GM19025 (cell line): ENCODE data around the gene LY86.
A peak's percentile ranks its signal among the peaks of the same experiment; 100 is the strongest.

Experiments
- ATAC-seq: cut with Tn5 transposase; IDR thresholded peaks from one replicate; pipeline ENCODE4 v1.9.1; 2021; ENCODE audit warnings: mild to moderate bottlenecking, low read depth, moderate library complexity; ENCODE audit not compliant: unreplicated experiment

LY86 gene

DNA sequence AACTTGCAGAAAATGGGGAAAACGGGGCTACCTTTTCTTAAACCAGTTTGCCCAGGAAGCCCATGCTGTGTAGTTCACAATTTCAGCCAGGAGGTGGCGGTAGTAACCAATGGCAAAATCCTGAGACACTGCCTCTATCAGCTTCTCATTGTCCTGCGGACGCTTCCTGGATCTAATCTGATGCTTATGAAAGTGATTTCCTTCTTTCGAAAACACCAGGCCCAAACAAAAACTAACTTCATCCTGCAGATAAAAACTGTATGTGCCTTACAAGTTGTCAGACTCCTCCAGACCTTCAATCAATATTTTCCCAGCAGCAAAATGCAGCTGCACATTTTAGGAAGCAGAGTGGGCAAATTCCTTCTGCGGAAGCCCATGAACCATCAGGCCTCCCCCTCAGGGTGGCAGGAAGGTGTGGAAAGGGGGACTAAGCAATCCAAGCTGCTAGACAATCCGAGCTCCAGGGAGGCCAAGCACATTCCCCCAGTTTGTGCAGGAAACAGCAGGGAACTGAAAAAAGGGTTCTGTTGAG lies 88.5 kb downstream of the LY86 start:
- no peak for ATAC-seq

- no peak for ATAC-seq
Observed at GRCh38 chr6:6678185-6678671, 89.7 kb downstream of the LY86 start.

GRCh38 chr6:6678811-6679210 lies 90.3 kb downstream of the LY86 start:
- ATAC-seq, result no peak

DNA sequence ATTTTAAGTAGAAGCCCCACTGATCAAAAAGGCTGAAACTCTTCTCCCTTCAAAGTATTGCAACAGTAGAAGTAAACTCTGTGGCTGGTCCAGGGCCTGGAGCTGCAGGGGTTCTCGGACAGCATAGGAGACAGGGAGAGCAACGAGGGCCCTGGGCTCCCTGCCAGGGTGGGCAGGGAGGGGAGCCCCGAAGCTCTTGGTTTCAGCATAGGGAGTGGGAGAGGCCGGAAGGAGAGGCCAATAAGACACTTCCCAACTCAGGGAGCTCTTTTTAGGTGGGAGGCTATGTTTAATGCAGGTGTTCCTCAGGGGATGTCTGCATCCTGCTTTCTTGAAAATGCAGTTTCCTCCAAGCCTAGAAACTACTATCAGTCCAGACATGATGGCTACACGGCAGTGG lies 91.1 kb downstream of the LY86 start:
- ATAC-seq, result no peak

DNA sequence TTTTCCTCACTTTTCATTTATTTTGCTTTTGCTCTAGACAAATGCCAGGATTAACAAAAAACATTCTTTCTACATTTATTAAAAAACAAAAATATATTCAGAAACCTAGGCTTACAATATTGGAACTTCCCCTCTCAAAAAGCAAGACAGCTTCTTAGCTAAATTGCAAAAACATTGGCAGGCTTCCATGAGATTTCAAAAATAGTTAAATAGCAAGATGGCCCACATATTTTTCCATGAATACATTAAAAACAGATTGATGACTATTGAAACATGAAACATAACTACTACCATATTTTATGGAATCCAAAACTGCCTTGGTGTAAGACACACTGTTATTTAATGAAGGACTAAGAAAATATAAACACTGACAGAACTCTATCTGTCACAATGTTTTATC lies 92.0 kb downstream of the LY86 start:
- no peak for ATAC-seq

- no peak for ATAC-seq
Observed at GRCh38 chr6:6681075-6681849, 92.7 kb downstream of the LY86 start.

DNA sequence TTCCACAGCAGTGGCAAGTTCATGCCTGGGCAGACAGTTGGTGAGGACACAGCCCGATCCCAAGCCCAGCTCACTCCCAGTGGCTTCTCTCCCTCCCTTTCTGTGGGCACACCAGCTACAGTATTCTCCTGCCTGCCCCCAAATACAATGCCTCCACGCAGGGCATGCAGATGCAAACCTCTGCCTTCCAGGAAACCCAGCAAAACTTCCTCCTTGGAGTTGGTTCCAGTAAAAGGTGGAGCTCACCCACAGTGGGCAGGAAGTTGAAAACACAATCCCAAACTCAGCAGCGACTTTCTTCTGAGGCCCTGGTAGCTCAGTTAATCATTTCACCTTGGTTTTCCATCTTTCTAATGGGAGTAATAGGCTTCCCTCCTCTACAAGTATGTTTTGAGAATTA lies 93.7 kb downstream of the LY86 start:
- no peak for ATAC-seq

DNA sequence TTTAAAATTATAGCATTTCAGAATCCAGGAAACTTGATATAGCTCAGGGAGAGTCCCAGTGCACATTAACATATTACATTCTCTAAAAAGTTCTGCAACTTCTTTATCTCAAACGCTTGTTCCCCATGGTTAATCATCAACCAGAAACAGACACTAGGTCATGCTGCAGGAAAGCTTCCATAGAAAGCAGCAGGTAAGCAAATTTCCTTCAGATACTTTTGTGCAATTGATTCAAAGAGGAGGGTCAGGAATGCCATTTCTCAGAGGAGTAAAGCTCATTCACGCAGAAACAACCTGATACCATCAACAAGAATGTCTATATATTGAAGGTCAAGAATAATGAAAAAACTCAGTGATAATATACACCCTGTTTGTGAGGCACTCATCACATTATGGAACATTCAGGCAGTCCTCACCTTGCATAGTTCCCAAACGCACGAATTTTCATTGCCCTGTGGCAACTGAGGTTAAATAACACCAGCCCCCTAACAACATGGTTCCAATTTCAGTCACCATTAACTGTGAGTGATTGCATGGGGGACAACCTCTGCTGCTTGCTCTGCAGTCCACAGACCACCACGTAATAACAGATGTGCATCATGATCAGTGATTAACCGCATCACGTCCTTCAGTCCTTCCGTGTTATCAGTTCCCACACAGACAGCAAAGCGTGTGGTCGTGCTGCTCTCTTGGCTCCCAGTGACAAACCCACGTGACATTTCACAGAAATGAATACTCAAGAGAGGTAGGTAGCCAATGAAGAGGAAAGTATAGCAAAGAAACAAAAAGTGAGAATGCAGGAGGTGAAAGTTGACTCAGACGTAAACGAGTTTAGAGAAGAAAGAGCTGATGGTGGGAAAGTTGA lies 95.7 kb downstream of the LY86 start:
- ATAC-seq, result peak; percentile 79

DNA sequence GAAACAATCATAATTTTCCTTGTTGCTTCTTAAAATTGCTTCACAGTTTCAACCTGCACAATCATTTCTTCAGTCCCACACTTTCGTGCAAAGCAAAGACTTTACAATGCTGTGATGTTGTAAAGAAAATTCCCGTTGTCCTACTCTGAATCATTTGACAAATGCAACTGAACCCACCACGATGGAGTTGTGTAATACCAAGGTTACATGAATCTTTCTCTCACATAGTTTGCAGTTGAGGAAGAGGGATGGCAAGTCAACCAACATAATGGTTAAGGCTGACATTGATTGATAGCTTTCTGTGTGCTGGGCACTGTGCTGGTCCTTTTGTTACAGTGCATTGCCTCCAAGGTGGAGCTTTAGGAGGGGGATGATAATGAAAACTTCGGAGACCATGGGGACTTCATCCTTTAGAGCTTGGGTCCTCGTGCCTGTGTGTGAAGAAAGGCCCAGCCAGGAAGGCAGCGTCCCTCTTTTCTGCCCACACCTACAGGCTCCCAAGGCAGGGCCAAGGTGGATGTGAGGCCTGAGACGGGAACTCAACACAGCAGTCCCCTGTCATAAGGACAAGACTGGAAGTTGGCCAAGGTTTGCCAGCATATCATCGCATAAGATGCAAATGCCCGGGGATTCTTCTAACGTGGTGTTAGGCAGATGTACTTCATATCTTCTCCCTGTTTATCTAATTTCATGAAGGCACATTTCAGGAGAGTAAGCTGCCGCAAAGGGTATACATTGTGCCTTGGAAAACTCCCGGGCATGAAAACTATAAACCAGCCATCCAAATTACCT lies 96.9 kb downstream of the LY86 start:
- ATAC-seq, result no peak

GRCh38 chr6:6686176-6686575 lies 97.7 kb downstream of the LY86 start:
- ATAC-seq, result no peak

DNA sequence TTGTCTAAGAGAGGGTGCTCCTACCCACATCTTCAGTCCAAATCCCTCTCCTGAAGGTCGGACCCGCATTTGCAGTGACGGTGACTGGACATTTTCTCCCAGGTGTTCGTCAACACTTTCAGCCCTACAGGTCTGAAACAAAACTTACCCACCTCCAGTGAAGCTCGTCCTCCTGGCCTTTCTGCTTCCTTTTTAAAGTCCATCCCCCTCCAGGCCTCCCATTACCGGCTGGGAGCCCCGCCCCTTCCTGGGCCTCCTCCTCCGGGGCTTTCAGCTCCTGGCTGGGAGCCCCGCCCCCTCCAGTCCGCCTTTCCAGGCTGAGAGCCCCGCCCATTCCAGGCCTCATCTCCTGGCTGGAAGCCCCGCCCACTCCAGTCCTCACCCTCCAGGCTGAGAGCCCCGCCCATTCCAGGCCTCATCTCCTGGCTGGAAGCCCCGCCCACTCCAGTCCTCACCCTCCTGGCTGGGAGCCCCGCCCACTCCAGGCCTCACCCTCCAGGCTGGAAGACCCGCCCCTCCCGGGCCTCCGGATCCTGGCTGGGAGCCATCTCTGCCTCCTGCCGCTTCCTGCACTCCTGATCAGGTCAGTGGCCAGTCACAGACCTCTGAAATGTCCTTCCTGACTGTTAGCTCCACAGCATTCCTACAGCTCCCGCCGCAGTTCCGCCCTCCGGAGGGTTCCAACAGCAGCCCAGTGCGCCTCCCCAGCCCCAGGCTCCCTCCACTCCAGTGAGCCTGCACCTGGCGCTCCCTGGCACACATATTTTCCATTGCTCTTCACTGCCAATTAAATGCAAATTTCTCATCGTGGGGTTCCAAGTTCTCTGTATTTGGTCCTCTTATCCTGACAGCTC lies 98.5 kb downstream of the LY86 start:
- peak; percentile 34 for ATAC-seq

- no peak for ATAC-seq
Observed at GRCh38 chr6:6688283-6688682, 99.8 kb downstream of the LY86 start.

DNA sequence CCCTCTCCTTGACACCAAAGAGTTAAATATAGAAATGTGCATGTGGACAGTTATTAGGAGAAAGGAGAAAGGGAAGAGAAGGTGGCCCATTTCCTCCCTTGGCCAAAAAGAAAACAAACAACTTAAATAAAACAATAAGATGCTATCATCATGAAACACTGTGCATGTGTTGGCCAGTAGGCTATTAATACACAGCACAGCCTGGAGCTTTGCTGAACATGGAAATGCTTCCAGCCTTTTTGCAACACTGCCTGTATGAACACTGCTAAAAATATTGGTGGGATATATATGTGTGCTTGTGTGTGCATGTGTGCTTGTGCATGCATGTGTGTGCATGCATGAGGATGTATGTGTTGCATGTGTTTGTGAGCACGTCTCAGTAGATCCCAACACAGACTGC lies 100.4 kb downstream of the LY86 start:
- no peak for ATAC-seq

- no peak for ATAC-seq
Observed at GRCh38 chr6:6689400-6690143, 101.1 kb downstream of the LY86 start.

- ATAC-seq, result no peak
Observed at GRCh38 chr6:6690144-6690483, 101.6 kb downstream of the LY86 start.

- ATAC-seq, result no peak
Observed at GRCh38 chr6:6694368-6694780, 105.9 kb downstream of the LY86 start.

DNA sequence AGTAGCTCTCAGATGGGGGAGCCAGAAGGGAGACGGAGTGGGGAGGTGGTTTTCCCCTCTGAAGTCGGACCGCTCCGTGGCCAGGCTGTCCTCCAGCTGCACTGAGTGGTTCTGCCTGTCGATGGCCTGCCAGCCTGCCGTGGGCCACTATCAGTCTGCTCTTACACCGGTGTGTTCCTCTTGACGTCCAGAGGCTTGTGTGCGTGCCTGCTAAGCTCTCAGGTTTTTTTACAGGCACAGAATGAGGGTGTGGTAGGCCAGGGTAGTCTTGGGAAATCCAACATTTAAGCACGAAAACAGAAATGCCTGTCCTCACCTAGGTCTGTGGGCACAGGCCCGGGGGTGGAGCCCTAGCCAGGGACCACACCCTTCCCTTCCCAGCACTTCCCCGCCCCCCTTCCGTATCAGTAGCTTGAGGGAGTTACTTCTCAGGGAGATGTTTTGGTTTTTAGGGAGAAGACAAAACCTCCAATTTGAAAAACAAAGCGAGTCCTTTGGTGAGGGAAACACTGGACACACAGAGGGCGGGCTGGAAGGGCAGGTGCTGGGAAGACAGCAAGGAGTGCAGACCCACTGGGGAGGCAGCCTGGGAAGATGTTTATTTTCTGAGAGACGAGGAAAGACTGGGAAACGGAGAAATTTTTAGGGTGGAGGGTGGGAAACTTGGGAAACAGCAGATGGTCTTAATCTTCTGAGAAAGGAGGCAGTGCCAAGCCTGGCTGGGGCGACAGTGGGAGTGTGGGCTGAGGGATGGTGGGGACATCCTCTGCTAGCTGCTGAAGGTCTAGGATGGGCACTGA lies 106.5 kb downstream of the LY86 start:
- no peak for ATAC-seq

- ATAC-seq, result no peak
Observed at GRCh38 chr6:6695625-6696276, 107.2 kb downstream of the LY86 start.
